ENCODE measurements around the gene RPL37A.

GRCh38 chr2:216495656-216496055 lies 3.0 kb upstream of the RPL37A start:
- TF ChIP-seq CTCF (IDR thresholded peaks at IDR 0.05; ENCODE audit: insufficient read depth, low read length, poor library complexity, severe bottlenecking), result no peak
- no peak for TF ChIP-seq EZH2phosphoT487 (conservative IDR thresholded peaks at IDR 0.05; ENCODE audit: low read length)
